Uterus (tissue), 2 donors: Measurements from ENCODE around the gene TADA2B.

ENCODE experiments used
- CTCF ChIP-seq, 4 experiments: fragments of 200-600 bp in 2 of 4; fragments of 450-650 bp in 2 of 4; sonication (generic) in 2 of 4; IDR thresholded peaks; one replicate each; pipeline ENCODE4 v1.5.1; 2016 to 2019; ENCODE audit warnings: antibody characterized with exemption in 4 of 4, mild to moderate bottlenecking in 2 of 4, moderate library complexity in 1 of 4
- POLR2A ChIP-seq, 2 donors: fragments of 450-650 bp; IDR thresholded peaks; one replicate each; pipeline ENCODE4 v1.6.1; 2016; ENCODE audit warnings: antibody characterized with exemption in 2 of 2, mild to moderate bottlenecking in 1 of 2, moderate library complexity in 1 of 2

GRCh38 chr4:7076696-7077082 is 33.5 kb downstream of the TADA2B start:
- TF ChIP-seq CTCF (IDR thresholded peaks at IDR 0.05) (no peak), POLR2A (IDR thresholded peaks at IDR 0.05) (no peak)
